SK-N-DZ (cell line): ENCODE results near the gene CLK2.
"Not testable (repeated sequence)": the region's sequence is repeated elsewhere in the genome, so short reads cannot be mapped to it uniquely, and the experiment has no call there.

Source experiments
- DNase-seq: peaks from one replicate; pipeline ENCODE4 v3.0.0-alpha.2; 2015; ENCODE audit warnings: low spot score

Gene CLK2

GRCh38 chr1:155297384-155297783, 24.1 kb upstream of the CLK2 start:
- no peak for DNase-seq

- no peak for DNase-seq
Observed at GRCh38 chr1:155296661-155297060, 23.4 kb upstream of the CLK2 start.

DNA sequence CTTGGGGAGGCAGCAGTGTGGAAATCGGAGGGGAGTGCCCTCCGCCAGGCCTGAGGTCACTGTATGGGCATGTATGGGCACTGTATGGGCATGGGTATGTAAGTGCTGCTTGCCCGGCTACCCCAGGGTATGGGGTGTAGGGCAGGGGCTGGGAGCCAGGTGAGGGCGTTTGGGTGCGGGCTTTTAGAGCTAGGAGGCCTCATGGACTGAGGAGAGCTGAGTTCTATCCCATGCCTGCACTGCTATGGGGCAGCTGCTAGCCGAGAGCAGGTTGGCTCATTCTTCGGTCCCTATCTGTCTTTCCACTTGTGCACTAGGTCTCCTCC, 22.6 kb upstream of the CLK2 start:
- DNase-seq = no peak

DNA sequence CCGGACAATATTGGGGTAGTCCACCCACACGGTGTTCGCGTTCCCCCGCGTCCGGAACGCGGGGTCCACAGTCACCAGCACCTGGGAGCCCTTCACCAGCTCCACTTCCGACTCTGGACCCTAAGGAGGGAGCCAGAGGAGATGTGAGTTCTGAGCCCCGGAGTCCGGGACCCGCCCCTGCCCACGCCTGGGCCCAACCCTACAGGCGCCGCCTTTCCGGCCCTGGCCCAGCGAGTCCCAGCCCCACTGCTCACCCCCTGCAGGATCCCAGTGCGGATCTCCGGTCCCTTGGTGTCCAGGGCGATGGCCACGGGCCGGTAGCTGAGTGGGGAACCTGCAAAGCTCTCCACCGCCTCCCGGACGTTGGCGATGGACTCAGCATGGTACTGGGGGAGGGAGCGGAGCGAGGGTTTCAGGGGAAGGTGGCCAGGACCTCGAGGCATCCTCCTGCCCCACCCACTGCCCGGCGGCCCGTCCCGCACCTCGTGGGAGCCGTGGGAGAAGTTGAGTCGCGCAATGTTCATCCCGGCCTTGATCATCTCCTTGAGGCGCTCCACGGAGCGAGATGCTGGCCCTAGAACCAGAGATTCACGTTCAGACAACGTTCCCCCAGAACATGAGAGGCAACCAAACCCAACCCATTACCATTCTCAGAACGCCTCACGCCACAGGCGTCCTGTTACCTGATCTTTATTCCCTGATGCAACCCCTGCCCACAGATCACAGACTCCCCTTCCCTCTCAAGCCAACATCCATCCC, 22.1 kb upstream of the CLK2 start:
- no peak for DNase-seq

- DNase-seq = no peak
Observed at GRCh38 chr1:155294520-155295182, 21.3 kb upstream of the CLK2 start.

DNA sequence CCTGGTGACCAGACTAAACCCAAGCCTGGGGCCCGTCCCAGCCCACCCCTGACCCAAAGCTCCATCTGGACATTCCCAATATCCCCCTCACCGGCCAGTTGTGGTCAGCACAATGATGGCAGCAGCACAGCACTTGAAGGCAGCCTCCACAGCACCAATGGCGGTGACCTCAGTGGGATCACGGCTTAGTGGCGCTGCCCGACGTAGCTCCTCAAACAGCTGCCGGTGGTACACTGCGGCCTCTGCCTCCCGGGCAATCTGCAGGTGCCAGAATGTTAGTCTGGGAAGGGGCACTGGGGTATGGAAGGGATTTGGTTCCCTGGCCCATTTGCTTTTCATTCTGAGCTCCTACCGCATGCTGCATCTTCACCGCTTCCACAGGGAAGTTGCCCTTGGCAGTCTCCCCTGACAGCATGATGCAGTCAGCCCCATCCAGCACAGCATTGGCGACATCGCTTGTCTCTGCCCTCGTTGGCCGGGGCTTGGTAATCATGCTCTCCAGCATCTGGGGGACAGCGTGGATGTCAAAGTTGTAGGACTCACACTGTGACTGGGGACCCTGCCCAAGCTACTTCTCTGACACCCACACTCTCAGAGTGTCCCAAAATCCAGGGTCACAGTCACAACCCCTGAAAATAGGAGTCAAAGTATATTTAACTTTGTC, 19.9 kb upstream of the CLK2 start:
- DNase-seq = no peak

GRCh38 chr1:155291006-155291405, 17.7 kb upstream of the CLK2 start:
- not testable (repeated sequence) for DNase-seq

DNA sequence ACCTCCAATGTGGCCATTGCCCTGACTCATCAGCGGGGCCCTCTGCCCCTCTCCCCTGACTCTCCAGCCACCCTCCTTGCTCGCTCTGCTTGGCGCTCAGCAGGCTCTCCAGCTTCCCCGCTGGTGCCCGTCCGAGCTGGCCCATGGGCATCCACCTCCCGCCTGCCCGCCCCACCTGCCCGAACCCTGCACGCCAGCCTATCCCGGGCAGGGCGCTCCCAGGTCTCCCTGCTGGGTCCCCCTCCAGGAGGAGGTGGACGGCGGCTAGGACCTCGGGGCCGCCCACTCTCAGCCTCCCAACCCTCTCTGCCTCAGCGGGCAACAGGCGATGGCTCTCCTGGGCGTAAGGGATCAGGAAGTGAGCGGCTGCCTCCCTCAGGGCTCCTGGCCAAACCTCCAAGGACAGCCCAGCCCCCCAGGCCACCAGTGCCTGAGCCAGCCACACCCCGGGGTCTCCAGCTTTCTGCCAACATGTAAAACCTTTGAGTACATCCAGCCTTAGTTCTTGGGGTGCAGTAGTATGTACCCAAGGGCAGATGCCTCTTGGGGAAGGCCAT, 14.8 kb upstream of the CLK2 start:
- no peak for DNase-seq

GRCh38 chr1:155286544-155286943, 13.2 kb upstream of the CLK2 start:
- no peak for DNase-seq

DNA sequence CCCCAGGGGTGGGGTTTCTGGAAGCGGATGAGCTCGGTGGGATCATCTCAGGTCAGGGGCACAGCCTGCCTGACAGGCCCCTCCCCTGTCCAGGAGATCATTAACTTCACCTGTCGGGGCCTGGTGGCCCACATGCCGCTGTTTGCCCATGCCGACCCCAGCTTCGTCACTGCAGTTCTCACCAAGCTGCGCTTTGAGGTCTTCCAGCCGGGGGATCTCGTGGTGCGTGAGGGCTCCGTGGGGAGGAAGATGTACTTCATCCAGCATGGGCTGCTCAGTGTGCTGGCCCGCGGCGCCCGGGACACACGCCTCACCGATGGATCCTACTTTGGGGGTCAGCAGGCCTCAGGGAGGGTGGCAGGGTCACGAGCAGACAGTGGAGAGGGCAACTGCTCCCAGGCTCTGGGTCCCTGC, 12.3 kb upstream of the CLK2 start:
- DNase-seq = no peak

DNA sequence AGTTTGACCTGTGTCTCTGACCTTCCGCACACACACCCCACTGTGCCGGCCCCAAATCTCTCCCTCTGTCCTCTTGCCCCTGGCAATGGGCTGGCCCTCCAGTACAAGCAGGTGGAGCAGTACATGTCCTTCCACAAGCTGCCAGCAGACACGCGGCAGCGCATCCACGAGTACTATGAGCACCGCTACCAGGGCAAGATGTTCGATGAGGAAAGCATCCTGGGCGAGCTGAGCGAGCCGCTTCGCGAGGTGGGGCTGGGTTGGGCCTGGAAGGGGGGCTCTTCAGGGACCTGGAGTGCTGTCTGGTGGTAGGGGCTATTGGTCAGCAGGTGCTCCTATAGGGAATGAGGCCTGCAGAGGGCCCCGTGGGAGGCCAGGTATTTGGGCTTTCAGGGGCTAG, 11.8 kb upstream of the CLK2 start:
- no peak for DNase-seq

DNA sequence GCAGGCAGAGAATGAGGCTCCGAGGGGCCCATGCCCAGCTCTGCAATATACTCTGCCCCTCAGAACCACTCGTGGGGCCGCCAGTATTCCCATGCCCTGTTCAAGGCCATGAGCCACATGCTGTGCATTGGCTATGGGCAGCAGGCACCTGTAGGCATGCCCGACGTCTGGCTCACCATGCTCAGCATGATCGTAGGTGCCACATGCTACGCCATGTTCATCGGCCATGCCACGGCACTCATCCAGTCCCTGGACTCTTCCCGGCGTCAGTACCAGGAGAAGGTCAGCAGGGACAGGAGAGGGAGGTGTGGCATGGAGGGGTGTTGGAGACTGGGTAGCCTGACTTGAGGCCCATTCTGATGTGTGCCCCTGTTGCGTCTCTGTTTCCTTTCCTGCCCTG, 11.2 kb upstream of the CLK2 start:
- DNase-seq = no peak

- no peak for DNase-seq
Observed at GRCh38 chr1:155282488-155283091, 9.3 kb upstream of the CLK2 start.

DNA sequence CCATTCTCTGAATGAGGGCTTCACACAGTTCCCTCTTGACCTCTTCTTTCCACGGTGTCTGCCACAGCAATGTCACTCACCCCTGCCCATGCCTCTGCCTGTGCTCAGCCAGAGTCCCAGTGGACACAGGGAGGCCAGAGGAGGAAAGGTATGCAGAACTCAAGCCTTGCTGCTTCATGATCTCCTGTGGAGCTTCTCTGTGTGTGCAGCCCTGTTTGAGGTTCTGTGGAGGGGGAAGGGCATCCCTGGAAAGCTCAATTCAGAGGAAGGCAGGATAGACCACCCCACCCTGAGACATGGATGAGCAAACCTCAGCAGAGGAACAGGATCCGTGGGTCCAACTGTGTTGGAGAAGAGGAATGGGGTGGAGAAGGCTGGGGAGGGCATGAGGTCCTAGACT, 6.0 kb upstream of the CLK2 start:
- no peak for DNase-seq

DNA sequence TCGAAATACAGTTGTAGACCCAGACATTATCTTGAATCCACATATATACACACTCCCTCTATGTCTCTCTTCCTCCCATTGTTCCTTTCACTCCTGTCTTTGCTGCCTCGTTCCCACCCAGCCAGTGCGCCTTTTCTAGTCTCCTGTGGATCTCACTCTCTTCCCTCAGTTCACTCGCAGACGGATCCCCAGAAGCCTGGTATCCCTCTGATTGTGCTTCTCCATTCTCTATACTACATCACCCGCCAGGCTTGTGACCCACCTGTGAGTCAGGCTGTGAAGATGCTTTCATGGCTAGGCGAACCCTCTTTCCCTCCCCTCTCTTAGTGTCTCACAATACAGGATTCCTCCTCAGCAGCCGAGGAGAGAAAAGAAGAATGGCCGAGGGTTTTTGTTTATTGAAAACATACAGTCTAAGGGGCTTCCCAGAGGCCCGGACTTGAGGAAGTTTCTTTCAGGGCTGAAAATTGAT, 5.4 kb upstream of the CLK2 start:
- DNase-seq = no peak

DNA sequence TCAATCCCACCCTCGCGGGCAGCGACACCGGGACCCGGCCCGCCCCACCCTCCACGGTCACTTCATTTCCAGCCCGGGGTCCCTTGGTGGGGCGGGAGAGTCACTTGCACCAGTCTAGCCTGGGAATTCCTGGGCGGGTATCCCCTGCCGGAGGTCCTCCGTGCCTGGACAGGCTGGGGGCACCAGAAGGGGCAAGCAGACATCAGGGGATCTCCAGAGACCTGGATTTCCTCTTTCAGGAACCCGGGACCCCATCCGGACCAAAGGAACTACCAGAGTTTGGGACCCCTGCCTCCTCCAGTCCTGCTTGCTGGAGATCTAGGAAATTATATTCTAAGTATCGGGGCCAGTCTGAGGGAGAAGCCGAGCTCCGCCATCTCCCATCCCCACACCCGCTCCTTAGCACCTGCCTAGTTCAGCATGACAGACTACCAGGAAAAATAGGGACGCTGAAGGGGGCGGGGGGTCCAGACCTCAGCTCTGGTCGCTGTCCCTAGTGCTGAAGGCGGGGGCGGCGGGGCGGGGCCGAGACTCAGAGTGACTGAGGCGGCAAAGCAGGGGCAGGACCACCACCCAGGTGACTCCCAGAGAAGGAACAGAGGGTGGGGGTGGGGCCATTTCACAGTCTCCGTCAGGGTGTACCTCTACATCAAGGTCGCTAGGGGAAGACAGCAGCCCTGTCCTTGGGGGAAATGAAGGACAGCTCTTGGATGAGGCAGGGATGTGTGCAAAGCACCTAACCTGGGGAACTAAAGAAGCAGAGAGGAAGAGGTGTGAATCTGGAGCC, 4.8 kb upstream of the CLK2 start:
- peak; percentile 90 for DNase-seq

- DNase-seq = peak; percentile 99
Observed at GRCh38 chr1:155277070-155277901, 4.0 kb upstream of the CLK2 start, which contains the start of gene HCN3. Gene HCN3 (plus strand): TSS chr1:155277463. CDS start chr1:155277591, 128 bp downstream.

DNA sequence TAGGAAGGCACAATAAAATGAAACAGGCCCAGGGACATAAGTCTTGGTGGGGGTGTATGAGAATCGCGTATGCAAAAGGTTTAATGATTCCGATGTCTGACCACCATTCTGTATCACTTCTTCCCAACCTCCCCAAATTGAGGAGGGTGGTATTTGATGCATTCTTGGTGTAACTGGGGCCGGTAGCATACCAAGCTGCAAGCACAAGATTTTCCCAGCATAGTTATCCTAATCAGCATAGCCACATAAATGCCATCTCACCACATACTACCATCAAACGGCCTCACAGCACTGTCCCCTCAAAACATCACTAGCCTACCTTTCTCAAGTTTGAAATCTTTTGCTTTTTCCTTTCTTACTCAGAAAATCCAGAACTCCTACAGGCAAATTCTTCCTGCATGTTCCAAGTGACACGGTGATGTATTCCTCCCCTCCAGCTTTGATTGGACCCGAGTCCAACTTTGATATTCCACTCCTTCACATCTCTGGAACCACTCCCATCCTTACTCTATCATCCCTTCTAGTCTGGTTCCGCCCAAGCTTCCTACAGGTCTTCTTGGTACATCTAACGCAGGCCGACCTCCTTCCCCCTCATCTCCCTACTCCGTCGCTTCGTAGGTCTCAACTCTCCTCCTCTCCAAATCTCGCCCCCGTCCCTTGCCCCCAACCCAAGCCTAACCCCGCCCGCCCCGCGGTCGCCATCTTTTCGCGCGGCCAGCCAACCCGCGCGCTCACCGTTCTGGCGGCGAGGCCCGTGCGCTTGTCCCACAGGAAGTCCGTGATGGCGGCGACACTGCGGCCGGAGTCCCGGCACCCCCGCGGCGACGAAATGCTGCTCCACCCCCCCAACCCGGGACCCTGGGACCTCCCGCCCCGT, 600 bp downstream of the CLK2 start:
- peak; percentile 75 for DNase-seq

- no peak for DNase-seq
Observed at GRCh38 chr1:155269381-155269780, 3.9 kb downstream of the CLK2 start.
